Measurements from ENCODE around the gene UBE2R2. TPM values are rescaled to one million over a fixed set of nuclear protein-coding genes. Genes with fewer than 3 reads are reported as not detected.
"Not testable (repeated sequence)": the region's sequence is repeated elsewhere in the genome, so short reads cannot be mapped to it uniquely, and the experiment has no call there.

Gene UBE2R2
- total RNA-seq, 1 donor from 2014 or later, result 55.9 TPM

GRCh38 chr9:33837138-33837537 lies 20.2 kb downstream of the UBE2R2 start:
- DNase-seq (ENCODE audit: extremely low spot score, unreplicated experiment), result peak; percentile 42
- no peak overlapping the region for H3K4me3 Mint-ChIP-seq
- no peak overlapping the region for H3K27ac Mint-ChIP-seq
- H3K9me3 Mint-ChIP-seq, result no peaks in the 10 kb centered on the region
- H3K36me3 Mint-ChIP-seq, result peaks cover 3% of the 10 kb centered on the region
- H3K4me1 Mint-ChIP-seq (ENCODE audit: unreplicated experiment), result peaks cover 21% of the 10 kb centered on the region
- H3K27me3 Mint-ChIP-seq, result no peaks in the 10 kb centered on the region
- TF ChIP-seq, protein P1, sequence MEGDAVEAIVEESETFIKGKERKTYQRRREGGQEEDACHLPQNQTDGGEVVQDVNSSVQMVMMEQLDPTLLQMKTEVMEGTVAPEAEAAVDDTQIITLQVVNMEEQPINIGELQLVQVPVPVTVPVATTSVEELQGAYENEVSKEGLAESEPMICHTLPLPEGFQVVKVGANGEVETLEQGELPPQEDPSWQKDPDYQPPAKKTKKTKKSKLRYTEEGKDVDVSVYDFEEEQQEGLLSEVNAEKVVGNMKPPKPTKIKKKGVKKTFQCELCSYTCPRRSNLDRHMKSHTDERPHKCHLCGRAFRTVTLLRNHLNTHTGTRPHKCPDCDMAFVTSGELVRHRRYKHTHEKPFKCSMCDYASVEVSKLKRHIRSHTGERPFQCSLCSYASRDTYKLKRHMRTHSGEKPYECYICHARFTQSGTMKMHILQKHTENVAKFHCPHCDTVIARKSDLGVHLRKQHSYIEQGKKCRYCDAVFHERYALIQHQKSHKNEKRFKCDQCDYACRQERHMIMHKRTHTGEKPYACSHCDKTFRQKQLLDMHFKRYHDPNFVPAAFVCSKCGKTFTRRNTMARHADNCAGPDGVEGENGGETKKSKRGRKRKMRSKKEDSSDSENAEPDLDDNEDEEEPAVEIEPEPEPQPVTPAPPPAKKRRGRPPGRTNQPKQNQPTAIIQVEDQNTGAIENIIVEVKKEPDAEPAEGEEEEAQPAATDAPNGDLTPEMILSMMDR (conservative IDR thresholded peaks at IDR 0.05), result no peak

DNA sequence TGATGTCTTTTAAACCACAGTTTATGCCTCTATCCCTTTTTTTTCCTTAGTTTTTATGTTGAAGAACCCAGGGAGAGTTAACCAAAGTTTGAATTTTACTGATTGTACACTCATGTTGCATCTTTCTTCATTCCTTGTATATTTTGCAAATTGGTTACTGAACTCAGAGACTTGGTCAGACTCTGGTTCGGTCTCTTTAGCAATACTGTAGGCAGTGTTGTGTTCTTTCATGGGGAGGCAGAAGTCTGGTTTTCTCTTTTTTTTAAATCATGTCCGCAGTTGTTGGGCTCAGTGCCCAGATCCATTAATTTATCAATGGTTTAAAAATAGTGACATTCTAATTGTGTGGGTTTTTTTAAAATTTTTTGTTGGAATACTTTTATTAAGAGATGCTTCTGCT lies 23.4 kb downstream of the UBE2R2 start:
- peak overlapping the region; percentile 44 for H3K27ac Mint-ChIP-seq
- H3K27me3 Mint-ChIP-seq, result no peaks in the 10 kb centered on the region
- peaks cover 25% of the 10 kb centered on the region for H3K4me1 Mint-ChIP-seq (ENCODE audit: unreplicated experiment)
- no peaks in the 10 kb centered on the region for H3K9me3 Mint-ChIP-seq
- H3K36me3 Mint-ChIP-seq, result peaks cover 4% of the 10 kb centered on the region
- TF ChIP-seq, protein P1 (conservative IDR thresholded peaks at IDR 0.05), result no peak
- H3K4me3 Mint-ChIP-seq, result no peak overlapping the region
- no peak for DNase-seq (ENCODE audit: extremely low spot score, unreplicated experiment)

DNA sequence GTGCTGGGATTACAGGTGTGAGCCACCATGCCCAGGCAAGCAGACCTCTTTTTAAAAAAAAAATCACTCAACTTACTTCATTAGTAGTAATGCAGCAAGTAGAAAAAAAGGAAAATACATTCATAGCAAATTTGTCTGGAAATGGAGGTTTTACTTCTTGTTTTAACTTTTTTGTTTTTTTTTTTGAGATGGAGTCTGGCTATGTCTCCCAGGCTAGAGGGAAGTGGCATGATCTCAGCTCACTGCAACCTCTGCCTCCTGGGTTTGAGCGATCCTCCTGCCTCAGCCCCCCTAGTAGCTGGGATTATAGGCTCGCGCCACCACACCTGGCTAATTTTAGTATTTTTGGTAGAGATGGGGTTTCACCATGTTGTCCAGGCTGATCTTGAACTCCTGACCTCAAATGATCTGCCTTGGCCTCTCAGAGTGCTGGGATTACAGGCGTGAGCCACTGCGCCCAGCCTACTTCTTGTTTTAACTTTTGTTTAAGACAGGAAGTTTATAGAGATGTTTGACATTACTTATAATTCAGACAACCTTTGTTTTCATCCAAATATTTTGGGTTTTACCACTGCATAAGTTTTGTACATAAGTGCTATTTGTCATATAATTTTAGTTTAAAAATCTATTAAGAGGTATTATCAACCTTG lies 26.5 kb downstream of the UBE2R2 start:
- no peaks in the 10 kb centered on the region for H3K27me3 Mint-ChIP-seq
- no peak for DNase-seq (ENCODE audit: extremely low spot score, unreplicated experiment)
- H3K4me3 Mint-ChIP-seq, result no peak overlapping the region
- H3K4me1 Mint-ChIP-seq (ENCODE audit: unreplicated experiment), result peaks cover 25% of the 10 kb centered on the region
- peaks cover 8% of the 10 kb centered on the region for H3K36me3 Mint-ChIP-seq
- TF ChIP-seq, protein P1 (conservative IDR thresholded peaks at IDR 0.05), result no peak
- H3K27ac Mint-ChIP-seq, result no peak overlapping the region
- no peaks in the 10 kb centered on the region for H3K9me3 Mint-ChIP-seq

GRCh38 chr9:33846231-33846630 lies 29.3 kb downstream of the UBE2R2 start:
- Mint-ChIP-seq H3K27ac (no peak overlapping the region), H3K4me3 (no peak overlapping the region), H3K4me1 (ENCODE audit: unreplicated experiment) (peaks cover 23% of the 10 kb centered on the region), H3K27me3 (no peaks in the 10 kb centered on the region), H3K9me3 (no peaks in the 10 kb centered on the region), H3K36me3 (peaks cover 8% of the 10 kb centered on the region)
- TF ChIP-seq, protein P1 (conservative IDR thresholded peaks at IDR 0.05), result no peak
- DNase-seq (ENCODE audit: extremely low spot score, unreplicated experiment), result no peak

GRCh38 chr9:33847894-33848205 lies 30.9 kb downstream of the UBE2R2 start:
- H3K4me3 Mint-ChIP-seq, H3K9me3 Mint-ChIP-seq, H3K27me3 Mint-ChIP-seq: not testable (repeated sequence)

GRCh38 chr9:33850267-33850629 lies 33.3 kb downstream of the UBE2R2 start:
- no peaks in the 10 kb centered on the region for H3K27me3 Mint-ChIP-seq
- peaks cover 19% of the 10 kb centered on the region for H3K4me1 Mint-ChIP-seq (ENCODE audit: unreplicated experiment)
- no peak for DNase-seq (ENCODE audit: extremely low spot score, unreplicated experiment)
- H3K36me3 Mint-ChIP-seq, result peaks cover 10% of the 10 kb centered on the region
- no peaks in the 10 kb centered on the region for H3K9me3 Mint-ChIP-seq
- TF ChIP-seq, protein P1 (conservative IDR thresholded peaks at IDR 0.05), result no peak
- peak overlapping the region; percentile 79 for H3K27ac Mint-ChIP-seq
- H3K4me3 Mint-ChIP-seq, result no peak overlapping the region

More at GRCh38 chr9:33847894-33848205, 30.9 kb downstream of the UBE2R2 start:
- H3K36me3 Mint-ChIP-seq; H3K27ac Mint-ChIP-seq; DNase-seq (ENCODE audit: extremely low spot score, unreplicated experiment): not testable (repeated sequence)
- peaks cover 17% of the 10 kb centered on the region for H3K4me1 Mint-ChIP-seq (ENCODE audit: unreplicated experiment)

All from type B pancreatic cell (in vitro differentiated cells).